EH (cell line): Measurements from ENCODE around the gene CRK.
"Not testable (repeated sequence)": the region's sequence is repeated elsewhere in the genome, so short reads cannot be mapped to it uniquely, and the experiment has no call there.

Experiments used
- DNase-seq: peaks from one replicate; pipeline ENCODE4 v3.0.0-alpha.2; 2015; ENCODE audit warnings: low read depth

CRK gene

DNA sequence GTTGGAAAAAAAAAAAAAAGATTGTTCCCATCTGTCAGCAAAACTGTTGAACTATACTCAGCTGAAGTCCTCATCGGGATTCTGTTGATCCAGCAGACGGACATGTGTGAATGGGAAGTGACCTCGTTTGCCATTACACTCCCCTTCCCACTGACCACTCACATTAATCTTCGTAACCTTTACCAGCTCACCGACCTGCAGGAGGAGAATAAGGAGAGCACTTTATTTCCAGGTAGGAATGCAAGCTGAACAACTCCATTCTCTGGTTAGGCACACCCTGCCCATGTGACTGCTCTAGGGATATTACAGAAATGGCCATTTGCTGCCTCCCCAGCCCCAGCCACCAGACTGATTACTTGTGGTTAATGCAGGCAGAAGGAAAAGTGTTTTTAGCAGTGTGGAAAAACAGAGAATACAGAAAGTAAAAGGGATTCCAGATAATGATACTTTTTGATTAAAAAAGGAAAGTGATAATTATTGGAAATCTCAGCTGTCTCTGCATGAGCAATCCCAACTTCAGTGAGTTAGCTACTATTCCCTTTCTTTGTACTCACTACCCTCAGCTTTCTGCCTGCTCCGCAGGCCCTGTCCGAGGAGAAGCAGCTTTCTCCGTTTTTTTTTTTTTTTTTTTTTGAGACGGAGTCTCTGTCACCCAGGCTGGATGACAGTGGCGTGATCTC, 32.4 kb downstream of the CRK start:
- peak; percentile 6 for DNase-seq

DNA sequence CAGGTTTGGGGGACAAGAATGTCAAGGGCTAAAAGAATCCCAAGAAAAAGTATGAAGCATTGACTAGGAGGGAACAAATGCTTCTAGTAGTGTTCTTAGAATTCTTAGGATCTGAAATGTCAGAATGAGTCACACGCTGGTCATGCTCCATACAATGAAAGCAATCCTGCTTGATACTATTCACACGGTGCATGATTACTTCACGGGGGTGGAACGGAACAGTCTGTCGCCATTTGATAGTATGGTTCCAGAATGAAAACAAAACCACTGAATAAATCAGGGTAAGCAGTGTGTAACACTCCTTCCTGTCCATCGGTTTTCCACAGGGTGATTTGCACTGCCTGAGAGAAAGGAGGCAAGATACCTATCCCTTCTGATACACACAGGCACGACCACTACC, 33.1 kb downstream of the CRK start:
- DNase-seq: peak; percentile 97

GRCh38 chr17:1421470-1421869, 34.6 kb downstream of the CRK start:
- DNase-seq: no peak

DNA sequence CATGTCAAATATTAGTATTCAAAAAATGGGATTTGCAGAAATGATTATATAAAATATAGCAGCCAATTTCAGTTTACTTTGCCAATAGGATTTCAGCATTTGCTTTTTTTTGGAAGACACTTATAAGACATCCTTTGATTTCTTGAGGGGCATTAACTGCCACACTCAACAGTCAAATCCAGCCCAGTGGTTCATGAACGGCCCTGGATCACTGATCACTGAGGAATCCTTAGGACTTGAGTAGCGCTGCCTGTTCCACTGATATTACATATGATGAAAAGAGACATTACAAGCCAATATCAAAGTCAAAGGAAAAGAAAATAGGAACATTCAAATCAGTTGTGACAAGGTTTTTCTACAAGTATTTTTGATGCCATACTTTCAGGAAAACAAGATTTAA, 35.1 kb downstream of the CRK start:
- no peak for DNase-seq

DNA sequence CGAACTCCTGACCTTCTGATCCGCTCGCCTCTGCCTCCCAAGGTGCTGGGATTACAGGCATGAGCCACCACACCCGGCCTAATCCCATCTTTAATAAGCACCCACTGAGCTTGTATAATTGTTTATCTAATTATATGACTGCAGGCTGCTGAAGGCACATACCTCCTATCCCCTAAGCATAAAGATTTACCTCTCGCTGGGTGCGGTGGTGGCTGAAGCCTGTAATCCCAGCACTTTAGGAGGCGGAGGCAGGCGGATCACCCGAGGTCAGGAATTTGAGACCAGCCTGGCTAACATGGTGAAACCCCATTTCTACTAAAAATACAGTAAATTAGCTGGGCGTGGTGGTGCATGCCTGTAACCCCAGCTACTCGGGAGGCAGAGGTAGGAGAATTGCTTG, 35.9 kb downstream of the CRK start:
- DNase-seq: no peak

- not testable (repeated sequence) for DNase-seq
These were observed 37.6 kb downstream of the CRK start for GRCh38 chr17:1418476-1418875.

DNA sequence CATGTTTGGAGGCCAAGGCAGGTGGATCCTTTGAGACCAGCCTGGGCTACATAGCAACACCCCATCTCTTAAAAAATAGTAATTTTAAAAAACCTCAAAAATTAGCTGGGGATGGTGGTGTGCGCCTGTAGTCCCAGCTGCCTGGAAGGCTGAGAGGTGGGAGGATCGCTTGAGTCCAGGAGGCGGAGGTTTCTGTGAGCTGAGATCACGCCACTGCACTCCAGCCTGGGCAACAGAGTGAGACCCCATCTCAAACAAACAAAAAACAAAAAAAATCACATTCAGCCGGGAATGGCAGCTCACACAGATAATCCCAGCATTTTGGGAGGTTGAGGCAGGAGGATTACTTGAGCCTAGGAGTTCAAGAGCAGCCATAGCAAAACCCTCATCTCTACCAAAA, 39.6 kb downstream of the CRK start:
- no peak for DNase-seq

DNA sequence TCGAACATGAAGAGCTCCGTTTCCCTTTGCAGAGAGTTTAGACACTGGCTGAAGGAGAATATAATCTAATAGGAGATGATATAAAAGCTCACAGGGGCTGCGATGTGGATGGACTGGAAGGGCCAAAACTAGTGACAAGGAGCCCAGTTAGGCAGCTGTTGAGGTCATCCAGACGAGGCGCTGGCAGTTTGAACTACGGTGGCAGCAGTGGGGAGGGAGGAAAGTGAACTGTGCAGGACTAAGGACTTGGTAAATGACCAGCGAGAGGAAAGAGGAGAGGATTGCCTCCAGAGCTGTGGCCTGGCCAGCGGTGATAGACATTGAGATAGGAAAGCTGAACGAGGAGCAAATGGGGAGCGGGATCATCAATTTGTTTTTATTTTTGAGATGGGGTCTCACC, 41.4 kb downstream of the CRK start:
- no peak for DNase-seq

- DNase-seq: no peak
These were observed 41.9 kb downstream of the CRK start for GRCh38 chr17:1414001-1414574.

- DNase-seq: peak; percentile 92
These were observed 42.7 kb downstream of the CRK start for GRCh38 chr17:1413281-1413791.

DNA sequence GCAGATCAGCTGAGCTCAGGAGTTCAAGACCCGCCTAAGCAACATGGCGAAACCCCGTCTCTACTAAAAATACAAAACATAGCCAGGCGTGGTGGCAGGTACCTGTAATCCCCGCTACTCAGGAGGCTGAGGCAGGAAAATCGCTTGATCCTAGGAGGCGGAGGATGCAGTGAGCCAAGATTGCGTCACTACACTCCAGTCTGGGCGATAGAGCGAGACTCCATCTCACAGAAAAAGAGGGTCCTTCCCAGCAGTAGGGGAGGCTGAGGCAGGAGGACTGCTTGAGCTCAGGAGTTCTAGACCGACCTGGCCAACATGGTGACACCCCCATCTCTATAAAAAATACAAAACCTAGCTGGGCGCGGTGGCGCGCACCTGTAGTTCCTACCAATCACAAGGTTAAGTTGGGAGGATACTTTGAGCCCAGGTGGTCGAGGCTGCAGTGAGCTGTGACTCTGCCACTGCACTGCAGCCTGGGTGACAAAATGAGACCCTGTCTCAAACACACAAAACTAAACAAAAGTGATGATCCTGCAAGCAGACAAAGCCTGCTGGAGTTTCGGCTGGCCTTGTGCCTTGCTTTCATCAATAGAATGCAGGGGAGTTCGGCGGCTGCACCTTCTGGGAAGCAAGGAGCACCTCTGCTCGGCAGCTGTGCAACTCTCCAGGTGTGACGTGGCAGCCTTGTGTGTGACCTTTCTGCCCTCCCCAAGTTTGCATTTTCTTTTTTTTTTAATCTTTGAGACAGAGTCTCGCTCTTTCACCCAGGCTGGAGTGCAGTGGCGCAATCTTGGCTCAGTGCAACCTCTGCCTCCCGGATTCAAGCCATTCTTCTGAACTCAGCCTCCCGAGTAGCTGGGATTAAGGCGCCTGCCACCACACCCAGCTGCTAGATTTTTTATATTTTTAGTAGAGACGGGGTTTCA, 43.6 kb downstream of the CRK start:
- DNase-seq: no peak

- no peak for DNase-seq
These were observed 53.8 kb downstream of the CRK start for GRCh38 chr17:1402262-1402586.

DNA sequence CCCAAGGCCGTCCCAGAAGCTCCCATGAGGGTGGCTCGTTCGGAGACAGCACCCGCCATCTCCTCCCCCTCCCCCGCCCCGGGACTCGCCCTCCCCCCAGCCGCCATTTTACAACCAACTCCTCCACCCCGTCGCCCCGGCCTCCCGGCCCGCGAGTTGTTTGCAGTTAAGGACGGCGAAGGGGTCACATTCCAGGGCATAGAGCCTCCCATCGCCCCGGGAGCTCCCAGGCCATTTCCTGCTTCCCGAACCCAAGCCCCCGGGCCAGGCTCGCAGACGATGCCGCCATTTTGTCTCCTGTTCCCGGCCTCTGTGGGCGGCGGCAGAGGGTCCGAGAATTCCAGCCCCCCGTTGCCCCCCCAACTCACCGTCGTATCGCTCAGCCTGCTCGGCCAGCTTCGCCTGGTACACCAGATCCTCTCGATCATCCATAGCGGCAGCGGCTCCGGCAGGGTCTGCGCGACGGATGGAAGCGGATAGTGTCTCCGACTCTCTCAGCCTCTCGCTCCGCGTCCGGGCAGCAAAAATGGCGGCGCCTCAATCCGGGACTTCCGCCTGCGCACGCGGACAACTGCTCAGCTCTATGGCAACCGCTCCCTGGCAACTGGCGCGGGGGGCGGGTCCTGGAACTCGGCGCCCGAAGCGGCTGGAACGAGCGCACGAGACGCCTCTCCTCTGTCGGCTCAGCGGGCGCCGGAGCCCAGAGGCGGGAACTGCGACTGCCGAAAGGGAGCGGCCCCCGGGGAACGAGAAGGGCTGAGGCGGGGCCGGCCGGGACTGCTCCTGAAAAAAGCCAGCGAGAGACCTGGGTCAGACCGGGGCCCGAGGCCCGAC, 56.1 kb downstream of the CRK start, which contains the start of gene YWHAE:
Gene YWHAE, minus strand, starts transcription at position 544 of the 834 bp plus-strand sequence. Its CDS starts 112 bp downstream, at position 432.
- peak; percentile 96 for DNase-seq

DNA sequence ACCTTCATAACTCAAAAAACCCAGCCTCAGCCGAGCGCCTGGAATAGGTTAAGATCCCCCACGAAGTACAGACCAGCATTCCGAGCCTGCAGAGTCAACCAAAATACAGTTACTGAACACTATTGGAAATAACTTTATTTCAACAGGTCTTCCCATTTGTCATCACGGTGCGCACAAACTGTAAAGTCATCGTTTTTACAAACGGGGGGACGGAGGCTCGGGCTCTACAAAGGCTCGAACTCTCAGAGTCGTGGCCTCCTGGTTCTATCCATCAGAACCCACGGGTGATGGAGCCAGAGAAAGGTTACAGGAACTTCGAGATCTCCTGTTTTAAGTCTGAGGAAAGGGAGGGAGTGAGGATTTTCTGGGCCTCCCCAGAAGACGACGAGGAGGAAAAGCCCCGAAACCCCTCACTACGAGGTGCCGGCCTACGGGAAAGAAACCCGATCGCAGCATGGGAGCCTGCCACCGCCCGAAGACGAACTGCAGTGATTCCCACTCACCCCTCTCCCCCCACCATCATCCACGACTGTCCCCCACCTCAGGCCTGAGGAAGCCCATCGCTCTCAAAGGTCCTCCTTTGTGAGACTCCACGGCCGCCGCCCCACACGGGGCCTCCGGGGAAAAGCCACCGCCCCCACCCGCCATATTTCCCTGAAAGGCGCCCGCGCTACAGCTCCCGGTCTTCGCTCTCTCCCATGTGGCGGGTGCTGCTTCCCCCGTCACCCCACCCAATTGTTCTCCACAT, 56.9 kb downstream of the CRK start:
- DNase-seq: peak; percentile 55

- no peak for DNase-seq
These were observed 58.0 kb downstream of the CRK start for GRCh38 chr17:1398028-1398427.

DNA sequence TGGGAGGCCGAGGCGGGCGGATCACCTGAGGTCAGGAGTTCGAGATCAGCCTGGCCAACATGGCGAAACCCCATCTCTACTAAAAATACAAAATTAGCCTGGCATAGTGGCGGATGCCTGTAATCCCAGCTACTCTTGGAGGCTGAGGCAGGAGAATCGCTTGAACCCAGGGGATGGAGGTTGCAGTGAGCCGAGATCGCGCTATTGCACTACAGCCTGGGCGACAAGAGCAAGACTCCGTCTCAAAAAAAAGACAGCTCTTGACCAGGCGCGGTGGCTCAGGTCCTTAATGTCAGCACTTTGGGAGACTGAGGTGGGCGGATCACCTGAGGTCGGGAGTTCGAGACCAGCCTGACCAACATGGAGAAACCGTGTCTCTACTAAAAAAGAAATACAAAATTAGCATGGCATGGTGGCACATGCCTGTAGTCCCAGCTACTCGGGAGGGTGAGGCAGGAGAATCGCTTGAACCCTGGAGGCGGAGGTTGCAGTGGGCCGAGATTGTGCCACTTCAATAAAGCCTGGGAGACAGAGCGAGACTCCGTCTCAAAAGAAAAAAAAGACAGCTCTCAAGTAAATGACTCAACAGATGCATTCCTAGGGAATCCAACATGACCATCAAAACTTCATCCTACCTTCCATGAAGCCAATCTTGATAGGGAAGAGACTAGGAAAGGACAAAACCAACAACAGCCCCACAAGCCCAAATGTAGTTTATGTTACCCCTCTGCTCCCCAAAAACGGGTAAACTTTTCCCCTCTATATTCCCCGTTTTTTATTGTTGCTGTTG, 60.0 kb downstream of the CRK start:
- not testable (repeated sequence) for DNase-seq

DNA sequence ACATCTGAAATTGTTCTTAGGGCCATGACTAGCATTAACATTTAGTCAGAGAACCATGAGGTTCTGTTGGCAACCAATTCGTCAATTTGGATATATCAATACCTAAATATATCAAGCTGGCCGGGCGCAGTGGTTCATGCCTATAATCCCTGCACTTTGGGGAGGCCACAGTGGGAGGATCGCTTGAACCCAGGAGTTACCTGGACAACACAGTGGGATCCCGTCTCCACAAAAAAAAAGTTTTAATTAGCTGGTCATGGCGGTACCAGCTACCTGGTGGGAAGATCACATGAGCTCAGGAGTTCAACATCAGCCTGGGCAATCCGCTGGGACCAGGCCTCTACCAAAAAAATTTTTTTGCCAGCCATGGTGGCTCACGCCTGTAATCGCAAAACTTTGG, 64.5 kb downstream of the CRK start:
- DNase-seq: no peak

- DNase-seq: peak; percentile 50
These were observed 65.3 kb downstream of the CRK start for GRCh38 chr17:1390432-1391367.
